SK-N-SH treated with all-trans-retinoic acid at 6 μM for 48 hours (cell line): ENCODE data around the gene HSPA12A.
A peak's percentile ranks its signal among the peaks of the same experiment; 100 is the strongest.

Experiments
- ATAC-seq: fragments of 200-7000 bp; cut with Tn5 transposase; 3 replicates; pipeline ENCODE4 v1.9.1; 2020; ENCODE audit warnings: mild to moderate bottlenecking, moderate library complexity
- BACH2 ChIP-seq: fragments of 250-450 bp; sonication (Bioruptor Pico); IDR thresholded peaks from 2 replicates; pipeline ENCODE4 v1.9.0; 2021; ENCODE audit warnings: mild to moderate bottlenecking, borderline replicate concordance
- CSDC2 ChIP-seq: fragments of 250-450 bp; sonication (Bioruptor Pico); IDR thresholded peaks from 2 replicates; pipeline ENCODE4 v1.5.0; 2020; ENCODE audit warnings: mild to moderate bottlenecking, moderate library complexity
- ESRRG ChIP-seq: fragments of 250-450 bp; sonication (Bioruptor Pico); IDR thresholded peaks from 2 replicates; pipeline ENCODE4 v1.6.1; 2021; ENCODE audit warnings: mild to moderate bottlenecking
- GLIS3 ChIP-seq: fragments of 250-450 bp; sonication (Bioruptor Pico); IDR thresholded peaks from 2 replicates; pipeline ENCODE4 v1.5.0; 2020; ENCODE audit warnings: mild to moderate bottlenecking, moderate library complexity
- ISL1 ChIP-seq: fragments of 250-450 bp; sonication (Bioruptor Pico); IDR thresholded peaks from 2 replicates; pipeline ENCODE4 v2.1.2; 2022; ENCODE audit warnings: mild to moderate bottlenecking, moderate library complexity
- OSR1 ChIP-seq: fragments of 250-450 bp; sonication (Bioruptor Pico); IDR thresholded peaks from 2 replicates; pipeline ENCODE4 v1.8.0; 2022; ENCODE audit warnings: moderate library complexity, mild to moderate bottlenecking, inconsistent platforms
- RARB ChIP-seq: fragments of 250-450 bp; sonication (Bioruptor Pico); IDR thresholded peaks from 2 replicates; pipeline ENCODE4 v1.8.0; 2021; ENCODE audit warnings: mild to moderate bottlenecking, moderate library complexity
- SNAI2 ChIP-seq: fragments of 250-450 bp; sonication (Bioruptor Pico); IDR thresholded peaks from 2 replicates; pipeline ENCODE4 v1.5.0; 2020; ENCODE audit warnings: mild to moderate bottlenecking, moderate library complexity
- TCF4 ChIP-seq: fragments of 250-450 bp; sonication (Bioruptor Pico); IDR thresholded peaks from 2 replicates; pipeline ENCODE4 v1.8.0; 2021; ENCODE audit warnings: mild to moderate bottlenecking, moderate library complexity, borderline replicate concordance
- TOX ChIP-seq: fragments of 250-450 bp; sonication (Bioruptor Pico); IDR thresholded peaks from 2 replicates; pipeline ENCODE4 v1.8.0; 2021; ENCODE audit warnings: mild to moderate bottlenecking, moderate library complexity, borderline replicate concordance
- ZC3H10 ChIP-seq: fragments of 250-450 bp; sonication (Bioruptor Pico); IDR thresholded peaks from 2 replicates; pipeline ENCODE4 v1.5.1; 2021; ENCODE audit warnings: mild to moderate bottlenecking, moderate library complexity
- ZFP3 ChIP-seq: fragments of 250-450 bp; sonication (Bioruptor Pico); IDR thresholded peaks from 2 replicates; pipeline ENCODE4 v1.5.0; 2020; ENCODE audit warnings: mild to moderate bottlenecking, moderate library complexity
- ZFP30 ChIP-seq: fragments of 450-650 bp; formaldehyde crosslinking; IDR thresholded peaks from 2 replicates; pipeline ENCODE4 v1.5.0; 2022; ENCODE audit warnings: mild to moderate bottlenecking, moderate library complexity
- ZNF565 ChIP-seq: fragments of 450-650 bp; formaldehyde crosslinking; conservative IDR thresholded peaks from 2 replicates; pipeline ENCODE4 v1.5.0; 2020; ENCODE audit warnings: low read depth, mild to moderate bottlenecking, moderate library complexity
- ZNF70 ChIP-seq: fragments of 450-650 bp; formaldehyde crosslinking; IDR thresholded peaks from 2 replicates; pipeline ENCODE4 v1.5.0; 2020; ENCODE audit warnings: mild to moderate bottlenecking, moderate library complexity
- ZNF8 ChIP-seq: fragments of 450-650 bp; formaldehyde crosslinking; IDR thresholded peaks from 2 replicates; pipeline ENCODE4 v1.5.0; 2020; ENCODE audit warnings: mild to moderate bottlenecking, moderate library complexity
- TF ChIP-seq, protein P1 (sequence below): fragments of 250-450 bp; sonication (Bioruptor Pico); IDR thresholded peaks from 2 replicates; pipeline ENCODE4 v1.5.1; 2020; ENCODE audit warnings: low read depth, mild to moderate bottlenecking, moderate library complexity
- TF ChIP-seq, protein P2 (sequence below): fragments of 250-450 bp; sonication (Bioruptor Pico); IDR thresholded peaks from 2 replicates; pipeline ENCODE4 v1.8.0; 2021; ENCODE audit warnings: low read depth, mild to moderate bottlenecking, moderate library complexity, borderline replicate concordance
- TF ChIP-seq, protein P3 (sequence below): fragments of 250-450 bp; sonication (Bioruptor Pico); IDR thresholded peaks from 2 replicates; pipeline ENCODE4 v1.8.0; 2020; ENCODE audit warnings: mild to moderate bottlenecking, moderate library complexity, borderline replicate concordance
- TF ChIP-seq, protein P4 (sequence below): fragments of 250-450 bp; sonication (Bioruptor Pico); IDR thresholded peaks from 2 replicates; pipeline ENCODE4 v1.5.1; 2021; ENCODE audit warnings: mild to moderate bottlenecking, moderate library complexity
- TF ChIP-seq, protein P5 (sequence below): fragments of 250-450 bp; sonication (Bioruptor Pico); IDR thresholded peaks from 2 replicates; pipeline ENCODE4 v1.5.0; 2020; ENCODE audit warnings: mild to moderate bottlenecking, moderate library complexity

The HSPA12A gene

DNA sequence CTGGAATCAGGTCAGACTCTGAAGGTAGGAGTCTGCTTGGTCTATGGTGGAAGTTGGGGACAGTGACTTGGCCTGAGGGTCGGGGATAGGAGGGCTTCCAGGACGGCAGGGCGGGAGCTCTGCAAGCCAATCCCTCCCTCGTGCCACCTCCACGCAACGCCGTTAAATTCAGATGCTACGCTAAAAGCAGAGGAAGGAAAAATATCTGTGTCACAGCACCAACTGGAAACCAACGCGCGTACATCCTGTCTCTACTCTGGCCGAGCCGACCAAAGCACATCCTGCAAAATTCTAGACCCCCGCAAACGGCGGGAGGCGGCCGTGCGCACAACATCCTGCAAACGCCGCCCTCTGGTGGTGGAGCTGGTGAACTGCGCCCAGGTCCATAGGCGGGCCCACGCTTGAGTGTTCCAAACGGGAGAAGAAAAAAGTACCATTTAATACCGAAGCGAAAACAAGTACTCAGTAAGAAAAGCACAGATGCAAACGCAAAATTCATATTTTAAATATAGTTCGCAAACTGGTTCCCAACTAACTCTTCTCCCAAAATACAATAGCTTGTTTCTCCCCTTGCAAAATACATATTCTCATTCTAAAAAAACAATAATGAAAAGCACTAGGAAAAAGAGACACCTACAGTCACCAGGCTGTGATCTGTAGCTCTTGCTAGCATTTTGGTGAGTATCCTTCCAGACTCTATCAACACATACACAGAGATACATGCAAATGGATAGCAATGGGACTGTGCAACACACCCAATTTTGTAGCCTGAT, 45.7 kb upstream of the HSPA12A start:
- peak; percentile 93 for ATAC-seq
- TF ChIP-seq SNAI2, result no peak
- no peak for TF ChIP-seq ESRRG (CRISPR knock-in tag)
- no peak for TF ChIP-seq RARB (CRISPR knock-in tag)
- no peak for TF ChIP-seq TCF4
- TF ChIP-seq OSR1 (CRISPR knock-in tag), result no peak
- no peak for TF ChIP-seq ZFP30 (CRISPR knock-in tag)
- TF ChIP-seq CSDC2 (CRISPR knock-in tag), result no peak
- TF ChIP-seq, protein P1, sequence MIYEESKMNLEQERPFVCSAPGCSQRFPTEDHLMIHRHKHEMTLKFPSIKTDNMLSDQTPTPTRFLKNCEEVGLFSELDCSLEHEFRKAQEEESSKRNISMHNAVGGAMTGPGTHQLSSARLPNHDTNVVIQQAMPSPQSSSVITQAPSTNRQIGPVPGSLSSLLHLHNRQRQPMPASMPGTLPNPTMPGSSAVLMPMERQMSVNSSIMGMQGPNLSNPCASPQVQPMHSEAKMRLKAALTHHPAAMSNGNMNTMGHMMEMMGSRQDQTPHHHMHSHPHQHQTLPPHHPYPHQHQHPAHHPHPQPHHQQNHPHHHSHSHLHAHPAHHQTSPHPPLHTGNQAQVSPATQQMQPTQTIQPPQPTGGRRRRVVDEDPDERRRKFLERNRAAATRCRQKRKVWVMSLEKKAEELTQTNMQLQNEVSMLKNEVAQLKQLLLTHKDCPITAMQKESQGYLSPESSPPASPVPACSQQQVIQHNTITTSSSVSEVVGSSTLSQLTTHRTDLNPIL (CRISPR knock-in tag), result no peak
- no peak for TF ChIP-seq ZNF565 (CRISPR knock-in tag)
- TF ChIP-seq, protein P2, sequence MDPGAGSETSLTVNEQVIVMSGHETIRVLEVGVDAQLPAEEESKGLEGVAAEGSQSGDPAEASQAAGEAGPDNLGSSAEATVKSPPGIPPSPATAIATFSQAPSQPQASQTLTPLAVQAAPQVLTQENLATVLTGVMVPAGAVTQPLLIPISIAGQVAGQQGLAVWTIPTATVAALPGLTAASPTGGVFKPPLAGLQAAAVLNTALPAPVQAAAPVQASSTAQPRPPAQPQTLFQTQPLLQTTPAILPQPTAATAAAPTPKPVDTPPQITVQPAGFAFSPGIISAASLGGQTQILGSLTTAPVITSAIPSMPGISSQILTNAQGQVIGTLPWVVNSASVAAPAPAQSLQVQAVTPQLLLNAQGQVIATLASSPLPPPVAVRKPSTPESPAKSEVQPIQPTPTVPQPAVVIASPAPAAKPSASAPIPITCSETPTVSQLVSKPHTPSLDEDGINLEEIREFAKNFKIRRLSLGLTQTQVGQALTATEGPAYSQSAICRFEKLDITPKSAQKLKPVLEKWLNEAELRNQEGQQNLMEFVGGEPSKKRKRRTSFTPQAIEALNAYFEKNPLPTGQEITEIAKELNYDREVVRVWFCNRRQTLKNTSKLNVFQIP (CRISPR knock-in tag), result no peak
- TF ChIP-seq, protein P3, sequence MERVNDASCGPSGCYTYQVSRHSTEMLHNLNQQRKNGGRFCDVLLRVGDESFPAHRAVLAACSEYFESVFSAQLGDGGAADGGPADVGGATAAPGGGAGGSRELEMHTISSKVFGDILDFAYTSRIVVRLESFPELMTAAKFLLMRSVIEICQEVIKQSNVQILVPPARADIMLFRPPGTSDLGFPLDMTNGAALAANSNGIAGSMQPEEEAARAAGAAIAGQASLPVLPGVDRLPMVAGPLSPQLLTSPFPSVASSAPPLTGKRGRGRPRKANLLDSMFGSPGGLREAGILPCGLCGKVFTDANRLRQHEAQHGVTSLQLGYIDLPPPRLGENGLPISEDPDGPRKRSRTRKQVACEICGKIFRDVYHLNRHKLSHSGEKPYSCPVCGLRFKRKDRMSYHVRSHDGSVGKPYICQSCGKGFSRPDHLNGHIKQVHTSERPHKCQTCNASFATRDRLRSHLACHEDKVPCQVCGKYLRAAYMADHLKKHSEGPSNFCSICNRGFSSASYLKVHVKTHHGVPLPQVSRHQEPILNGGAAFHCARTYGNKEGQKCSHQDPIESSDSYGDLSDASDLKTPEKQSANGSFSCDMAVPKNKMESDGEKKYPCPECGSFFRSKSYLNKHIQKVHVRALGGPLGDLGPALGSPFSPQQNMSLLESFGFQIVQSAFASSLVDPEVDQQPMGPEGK (CRISPR knock-in tag), result no peak
- TF ChIP-seq ZNF70 (CRISPR knock-in tag), result no peak
- TF ChIP-seq, protein P4, sequence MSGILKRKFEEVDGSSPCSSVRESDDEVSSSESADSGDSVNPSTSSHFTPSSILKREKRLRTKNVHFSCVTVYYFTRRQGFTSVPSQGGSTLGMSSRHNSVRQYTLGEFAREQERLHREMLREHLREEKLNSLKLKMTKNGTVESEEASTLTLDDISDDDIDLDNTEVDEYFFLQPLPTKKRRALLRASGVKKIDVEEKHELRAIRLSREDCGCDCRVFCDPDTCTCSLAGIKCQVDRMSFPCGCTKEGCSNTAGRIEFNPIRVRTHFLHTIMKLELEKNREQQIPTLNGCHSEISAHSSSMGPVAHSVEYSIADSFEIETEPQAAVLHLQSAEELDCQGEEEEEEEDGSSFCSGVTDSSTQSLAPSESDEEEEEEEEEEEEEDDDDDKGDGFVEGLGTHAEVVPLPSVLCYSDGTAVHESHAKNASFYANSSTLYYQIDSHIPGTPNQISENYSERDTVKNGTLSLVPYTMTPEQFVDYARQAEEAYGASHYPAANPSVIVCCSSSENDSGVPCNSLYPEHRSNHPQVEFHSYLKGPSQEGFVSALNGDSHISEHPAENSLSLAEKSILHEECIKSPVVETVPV (CRISPR knock-in tag), result no peak
- no peak for TF ChIP-seq ZNF8 (CRISPR knock-in tag)
- TF ChIP-seq, protein P5, sequence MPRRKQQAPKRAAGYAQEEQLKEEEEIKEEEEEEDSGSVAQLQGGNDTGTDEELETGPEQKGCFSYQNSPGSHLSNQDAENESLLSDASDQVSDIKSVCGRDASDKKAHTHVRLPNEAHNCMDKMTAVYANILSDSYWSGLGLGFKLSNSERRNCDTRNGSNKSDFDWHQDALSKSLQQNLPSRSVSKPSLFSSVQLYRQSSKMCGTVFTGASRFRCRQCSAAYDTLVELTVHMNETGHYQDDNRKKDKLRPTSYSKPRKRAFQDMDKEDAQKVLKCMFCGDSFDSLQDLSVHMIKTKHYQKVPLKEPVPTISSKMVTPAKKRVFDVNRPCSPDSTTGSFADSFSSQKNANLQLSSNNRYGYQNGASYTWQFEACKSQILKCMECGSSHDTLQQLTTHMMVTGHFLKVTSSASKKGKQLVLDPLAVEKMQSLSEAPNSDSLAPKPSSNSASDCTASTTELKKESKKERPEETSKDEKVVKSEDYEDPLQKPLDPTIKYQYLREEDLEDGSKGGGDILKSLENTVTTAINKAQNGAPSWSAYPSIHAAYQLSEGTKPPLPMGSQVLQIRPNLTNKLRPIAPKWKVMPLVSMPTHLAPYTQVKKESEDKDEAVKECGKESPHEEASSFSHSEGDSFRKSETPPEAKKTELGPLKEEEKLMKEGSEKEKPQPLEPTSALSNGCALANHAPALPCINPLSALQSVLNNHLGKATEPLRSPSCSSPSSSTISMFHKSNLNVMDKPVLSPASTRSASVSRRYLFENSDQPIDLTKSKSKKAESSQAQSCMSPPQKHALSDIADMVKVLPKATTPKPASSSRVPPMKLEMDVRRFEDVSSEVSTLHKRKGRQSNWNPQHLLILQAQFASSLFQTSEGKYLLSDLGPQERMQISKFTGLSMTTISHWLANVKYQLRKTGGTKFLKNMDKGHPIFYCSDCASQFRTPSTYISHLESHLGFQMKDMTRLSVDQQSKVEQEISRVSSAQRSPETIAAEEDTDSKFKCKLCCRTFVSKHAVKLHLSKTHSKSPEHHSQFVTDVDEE (CRISPR knock-in tag), result no peak
- TF ChIP-seq ISL1 (CRISPR knock-in tag), result no peak
- TF ChIP-seq BACH2 (CRISPR knock-in tag), result no peak
- TF ChIP-seq GLIS3, result no peak

DNA sequence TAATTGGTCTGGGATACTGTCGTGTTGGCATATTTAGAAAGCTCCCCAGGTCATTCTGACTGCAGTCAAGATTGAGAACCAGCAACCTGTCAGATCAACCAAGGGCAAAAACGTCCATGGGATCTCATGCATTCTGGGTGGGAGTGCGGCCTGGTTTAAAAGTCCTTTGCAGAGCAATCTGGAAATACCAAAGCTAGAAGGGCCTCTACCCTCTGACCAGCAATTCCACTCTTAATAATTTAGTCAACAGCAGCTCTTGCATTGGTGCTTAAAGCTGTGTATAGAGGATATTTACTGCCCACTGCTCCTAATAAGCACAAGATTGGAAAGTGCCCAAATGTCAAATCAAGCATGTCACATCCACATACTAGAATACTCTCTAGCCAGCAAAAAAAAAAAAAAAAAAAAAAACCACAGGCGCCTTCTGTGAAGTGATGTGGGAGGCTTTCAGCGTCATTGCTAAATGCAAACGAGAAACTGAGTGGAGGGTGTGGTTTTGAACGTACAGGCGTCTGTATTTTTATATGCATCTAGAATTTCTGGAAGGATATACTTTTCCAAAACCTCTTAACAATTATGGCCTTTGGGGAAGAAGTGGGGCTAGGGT, 44.8 kb upstream of the HSPA12A start:
- TF ChIP-seq ZFP3 (CRISPR knock-in tag), result no peak
- no peak for TF ChIP-seq GLIS3
- no peak for TF ChIP-seq BACH2 (CRISPR knock-in tag)
- TF ChIP-seq ISL1 (CRISPR knock-in tag), result no peak
- no peak for ATAC-seq

DNA sequence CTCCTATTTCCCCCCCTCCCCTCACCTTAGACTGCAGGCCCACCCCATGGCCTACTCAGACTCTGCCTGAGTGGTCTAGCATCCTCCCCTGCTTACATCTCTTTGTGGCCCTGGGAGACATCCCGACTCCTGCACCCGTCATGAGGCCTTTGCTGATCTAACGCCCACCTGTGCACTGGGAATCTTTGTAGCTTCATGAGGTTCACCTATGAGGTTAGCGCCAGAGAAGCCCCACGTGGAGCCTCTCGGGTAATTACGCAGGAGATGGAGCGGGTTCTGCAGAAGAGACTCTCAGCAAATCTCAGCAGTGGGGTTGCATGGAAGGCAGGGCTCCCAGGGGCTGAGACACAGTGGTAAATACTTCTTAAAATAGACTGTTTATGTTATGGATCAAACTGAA, 43.5 kb upstream of the HSPA12A start:
- TF ChIP-seq ZNF70 (CRISPR knock-in tag) (no peak), SNAI2 (no peak), BACH2 (CRISPR knock-in tag) (no peak), TOX (CRISPR knock-in tag) (no peak), ZC3H10 (CRISPR knock-in tag) (no peak), ZFP3 (CRISPR knock-in tag) (no peak), CSDC2 (CRISPR knock-in tag) (no peak), RARB (CRISPR knock-in tag) (no peak)
- ATAC-seq, result no peak
